IMR-90 (cell line): ENCODE measurements around the gene ENTREP3. TPM values are rescaled to one million over a fixed set of nuclear protein-coding genes. Genes with fewer than 3 reads are reported as not detected.

Source experiments
- ATAC-seq: fragments of 200-7000 bp; cut with Tn5 transposase; 2 replicates; pipeline ENCODE4 v1.9.1; 2020; ENCODE audit warnings: low read depth, mild to moderate bottlenecking, moderate library complexity
- BruUV-seq: library from RNA; stranded (reverse); fragments of 400-500 nt; replicated peaks from 2 replicates; lab custom pipeline; 2021; lab: Mats Ljungman, UMichigan
- CTCF ChIA-PET: fragments of 300-600 bp; formaldehyde crosslinking; extraction: SDS; loops from one replicate; lab custom pipeline; 2021; ENCODE audit warnings: antibody characterized with exemption; lab: Yijun Ruan, JAX
- POLR2A ChIA-PET: fragments of 300-600 bp; sonication (Branson Sonifier 250); formaldehyde crosslinking; loops from one replicate; lab custom pipeline; 2022; ENCODE audit warnings: antibody characterized with exemption; ENCODE audit not compliant: unreplicated experiment; lab: Charles Lee
- DNase-seq: peaks from one replicate; pipeline ENCODE4 v3.0.0; 2013
- H2AFZ ChIP-seq: replicated peaks from 2 replicates; pipeline ENCODE3; 2013; ENCODE audit warnings: low read length, mild to moderate bottlenecking; ENCODE audit not compliant: poor library complexity
- H2AK5ac ChIP-seq: 2 replicates; pipeline ENCODE4 v1.6.1; 2013; ENCODE audit warnings: low read depth, low read length, inconsistent platforms
- H2AK9ac ChIP-seq: replicated peaks from 2 replicates; pipeline ENCODE3; 2013; ENCODE audit warnings: mild to moderate bottlenecking, low read depth, low read length, moderate library complexity; ENCODE audit not compliant: poor library complexity
- H2BK120ac ChIP-seq: 2 replicates; pipeline ENCODE4 v1.6.1; 2013; ENCODE audit warnings: low read depth, low read length, inconsistent platforms
- H2BK15ac ChIP-seq: 3 replicates; pipeline ENCODE4 v1.6.1; 2013; ENCODE audit warnings: low read depth, low read length, inconsistent platforms
- H2BK20ac ChIP-seq: 2 replicates; pipeline ENCODE4 v1.6.1; 2013; ENCODE audit warnings: low read depth, mild to moderate bottlenecking, inconsistent platforms, low read length, moderate library complexity
- H2BK5ac ChIP-seq: 2 replicates; pipeline ENCODE4 v1.6.1; 2013; ENCODE audit warnings: mild to moderate bottlenecking, low read depth, low read length, inconsistent platforms; ENCODE audit not compliant: poor library complexity, severe bottlenecking
- H3K14ac ChIP-seq: replicated peaks from 2 replicates; pipeline ENCODE4 v1.6.1; 2013; ENCODE audit warnings: low read depth, low read length, inconsistent platforms
- H3K18ac ChIP-seq: 2 replicates; pipeline ENCODE4 v1.6.1; 2013; ENCODE audit warnings: low read depth, low read length, control low read depth
- H3K23ac ChIP-seq: 2 replicates; pipeline ENCODE4 v1.6.1; 2013; ENCODE audit warnings: low read depth, low read length, inconsistent platforms
- H3K27ac ChIP-seq: 2 replicates; pipeline ENCODE4 v1.5.1; 2013; ENCODE audit warnings: mild to moderate bottlenecking, control low read depth, low read length; ENCODE audit not compliant: insufficient read depth
- H3K27me3 ChIP-seq: 2 replicates; pipeline ENCODE4 v1.6.1; 2013; ENCODE audit warnings: low read length; ENCODE audit not compliant: control insufficient read depth, insufficient read depth
- H3K36me3 ChIP-seq: 2 replicates; pipeline ENCODE4 v1.6.1; 2013; ENCODE audit warnings: low read length, mixed read lengths; ENCODE audit not compliant: control insufficient read depth, insufficient read depth
- H3K4ac ChIP-seq: 2 replicates; pipeline ENCODE4 v1.6.1; 2013; ENCODE audit warnings: low read depth, low read length, inconsistent platforms
- H3K4me1 ChIP-seq: 2 replicates; pipeline ENCODE4 v1.6.1; 2013; ENCODE audit warnings: low read length, mixed read lengths; ENCODE audit not compliant: control insufficient read depth, insufficient read depth
- H3K4me2 ChIP-seq: 2 replicates; pipeline ENCODE4 v1.6.1; 2013; ENCODE audit warnings: low read depth, mild to moderate bottlenecking, control low read depth, low read length, moderate library complexity
- H3K4me3 ChIP-seq: 2 replicates; pipeline ENCODE4 v1.5.1; 2013; ENCODE audit warnings: low read depth, mild to moderate bottlenecking, control low read depth, low read length, moderate library complexity; ENCODE audit not compliant: insufficient read depth
- H3K56ac ChIP-seq: 2 replicates; pipeline ENCODE4 v1.6.1; 2013; ENCODE audit warnings: low read length, inconsistent platforms; ENCODE audit not compliant: insufficient read depth; ENCODE audit errors: extremely low read depth
- H3K79me1 ChIP-seq, 2 experiments: 2 replicates each; pipeline ENCODE4 v1.6.1; 2013; ENCODE audit warnings: low read length in 2 of 2, inconsistent platforms in 1 of 2, low read depth in 1 of 2
- H3K9ac ChIP-seq: 2 replicates; pipeline ENCODE4 v1.6.1; 2013; ENCODE audit warnings: low read depth, low read length, control low read depth
- H3K9me1 ChIP-seq: 2 replicates; pipeline ENCODE4 v1.6.1; 2013; ENCODE audit warnings: low read length, inconsistent platforms; ENCODE audit not compliant: insufficient read depth
- H3K9me3 ChIP-seq: 2 replicates; pipeline ENCODE4 v1.6.1; 2013; ENCODE audit warnings: low read length; ENCODE audit not compliant: control insufficient read depth, insufficient read depth
- H4K20me1 ChIP-seq: 2 replicates; pipeline ENCODE4 v1.6.1; 2013; ENCODE audit warnings: low read length, inconsistent platforms; ENCODE audit not compliant: insufficient read depth
- H4K5ac ChIP-seq: 2 replicates; pipeline ENCODE4 v1.6.1; 2013; ENCODE audit warnings: mild to moderate bottlenecking, low read depth, low read length, control low read depth
- H4K8ac ChIP-seq, 2 experiments: 2 replicates each; pipeline ENCODE4 v1.6.1; 2013; ENCODE audit warnings: low read depth in 2 of 2, low read length in 2 of 2, control low read depth in 1 of 2, inconsistent platforms in 1 of 2
- H4K91ac ChIP-seq: 2 replicates; pipeline ENCODE4 v1.6.1; 2013; ENCODE audit warnings: low read depth, low read length, inconsistent platforms; ENCODE audit not compliant: insufficient read depth
- BHLHE40 ChIP-seq: fragments of 150-350 bp; IDR thresholded peaks from 2 replicates; pipeline ENCODE4 v1.6.1; 2016; ENCODE audit warnings: mild to moderate bottlenecking, low read depth, low read length
- CEBPB ChIP-seq: IDR thresholded peaks from 2 replicates; pipeline ENCODE4 v1.6.1; 2012; ENCODE audit warnings: low read depth, low read length, improper control_type of control experiment
- MXI1 ChIP-seq: IDR thresholded peaks from 2 replicates; pipeline ENCODE4 v1.6.1; 2012; ENCODE audit warnings: low read depth, mild to moderate bottlenecking, low read length, moderate library complexity, borderline replicate concordance
- POLR2A ChIP-seq: IDR thresholded peaks from 2 replicates; pipeline ENCODE4 v1.6.1; 2012; ENCODE audit warnings: mild to moderate bottlenecking, low read depth, low read length
- RAD21 ChIP-seq: IDR thresholded peaks from 2 replicates; pipeline ENCODE4 v1.6.1; 2012; ENCODE audit warnings: low read length, improper control_type of control experiment
- RCOR1 ChIP-seq: IDR thresholded peaks from 2 replicates; pipeline ENCODE4 v1.6.1; 2012; ENCODE audit warnings: mild to moderate bottlenecking, low read length, improper control_type of control experiment; ENCODE audit not compliant: insufficient replicate concordance
- WGBS, 2 experiments: methylation state at CpG; one replicate each; pipeline versions ENCODE4 v1.1.5 to v1.1.7; 2013; ENCODE audit warnings: missing lambda C conversion rate in 2 of 2; ENCODE audit not compliant: insufficient read length in 1 of 2; ENCODE audit errors: extremely low coverage in 2 of 2; 5-methylcytosine and 5-hydroxymethylcytosine counted together
- dilution Hi-C: fragments of 300-500 bp; cut with HindIII; formaldehyde crosslinking; loops from one replicate; pipeline ENCODE4 v1.14.3; 2018; ENCODE audit warnings: low sequenced_read_pairs; ENCODE audit not compliant: unreplicated experiment
- in situ Hi-C: fragments of 300-500 bp; cut with MboI; formaldehyde crosslinking; loops from 3 replicates; pipeline ENCODE4 v1.14.3; 2019; ENCODE audit warnings: low sequenced_read_pairs, inconsistent platforms, mixed read lengths
- intact Hi-C: fragments of 100-400 bp; cut with micrococcal nuclease; formaldehyde crosslinking; loops from 2 replicates; pipeline ENCODE4 v1.10.0; 2022
- polyA plus RNA-seq, 3 experiments: library from polyadenylated mRNA; depleted of rRNA; stranded (reverse); fragments of >200 nt; gene quantifications; 2 replicates each; pipeline ENCODE4 v1.2.3, GENCODE V29; 2012; ENCODE audit warnings: low replicate concordance in 1 of 3
- total RNA-seq: library from RNA; depleted of rRNA; stranded (reverse); fragments of >200 nt; gene quantifications from 2 replicates; pipeline ENCODE4 v1.2.3, GENCODE V29; 2012
- TF ChIP-seq, protein P1 (sequence below): conservative IDR thresholded peaks from 2 replicates; pipeline ENCODE4 v1.5.1; 2012; ENCODE audit warnings: mild to moderate bottlenecking, low read depth, low read length, improper control_type of control experiment
- TF ChIP-seq, protein P2 (sequence below): fragments of 150-350 bp; IDR thresholded peaks from 2 replicates; pipeline ENCODE4 v1.6.1; 2016; ENCODE audit warnings: low read depth, mild to moderate bottlenecking, low read length, moderate library complexity, borderline replicate concordance

ENTREP3 gene
- total and polyA plus RNA-seq, 2 of the 4 experiments (the other 2 are of a cell fraction), result 1.4 to 23.8 TPM

DNA sequence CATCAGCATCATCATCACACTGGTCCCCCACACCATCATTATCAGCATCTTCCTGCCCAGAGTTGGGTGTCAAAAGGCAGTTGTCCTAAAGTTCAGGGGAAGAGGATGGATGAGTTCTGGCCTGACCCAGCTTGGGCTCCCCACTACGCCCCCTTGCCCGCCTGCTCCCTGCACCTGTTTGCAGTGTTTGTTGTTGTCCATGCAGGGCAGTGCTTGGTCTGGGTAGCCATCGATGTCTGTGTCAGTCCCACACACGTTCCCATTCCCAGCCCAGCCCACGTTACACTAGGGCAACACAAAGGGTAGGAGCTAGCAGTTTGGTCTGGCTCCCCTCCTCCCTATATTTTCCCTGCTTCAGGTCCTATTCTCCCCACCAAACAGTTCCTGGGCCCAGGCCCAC, 54.4 kb downstream of the ENTREP3 start:
- H3K14ac ChIP-seq, result no peak overlapping the region
- H3K9me3 ChIP-seq, result no peaks in the 10 kb centered on the region
- no peak overlapping the region for H2BK120ac ChIP-seq
- no peak overlapping the region for H2AK5ac ChIP-seq
- intact Hi-C loops (loop anchor here (10.0 kb wide), 2 partner anchors 124 to 394 kb away; partner anchors contain the start of gene RUSC1), dilution Hi-C loops (no loop called here), in situ Hi-C loops (no loop called here)
- no peak overlapping the region for H3K27ac ChIP-seq
- CTCF ChIA-PET, result no interaction called here
- no peaks in the 10 kb centered on the region for H4K20me1 ChIP-seq
- H3K27me3 ChIP-seq, result no peaks in the 10 kb centered on the region
- H2AK9ac ChIP-seq, result no peak overlapping the region
- H2BK5ac ChIP-seq, result no peak overlapping the region
- no TSS peak for BruUV-seq
- H2BK15ac ChIP-seq, result no peak overlapping the region
- no peak overlapping the region for H4K5ac ChIP-seq
- H3K4ac ChIP-seq, result no peak overlapping the region
- DNase-seq (no peak), ATAC-seq (no peak)
- POLR2A ChIA-PET, result no interaction called here
- H4K8ac ChIP-seq, result no peak overlapping the region
- H3K9me1 ChIP-seq, result peaks cover 12% of the 10 kb centered on the region; the same call in 1 of the 2 replicates
- peaks cover 5 to 22% of the 10 kb centered on the region in 2 experiments; a peak in 3 of 4 replicates for H3K79me1 ChIP-seq
- H3K36me3 ChIP-seq, result peaks cover 28% of the 10 kb centered on the region
- no peak overlapping the region for H3K18ac ChIP-seq
- H2BK20ac ChIP-seq, result no peak overlapping the region
- H2AFZ ChIP-seq, result no peak overlapping the region
- no peak overlapping the region for H3K23ac ChIP-seq
- H3K56ac ChIP-seq, result no peak overlapping the region
- H3K4me2 ChIP-seq, result no peak overlapping the region
- no peak overlapping the region for H3K9ac ChIP-seq
- H3K4me1 ChIP-seq, result no peaks in the 10 kb centered on the region; the same call in 1 of the 2 replicates
- no peak overlapping the region for H4K91ac ChIP-seq
- no peak overlapping the region for H3K4me3 ChIP-seq
- 92% methylated on average over 3 of the region's 5 CpGs; no CpG with 5 or more reads in 1 of the 2 experiments for WGBS, 2 experiments
- TF ChIP-seq BHLHE40, result no peak
- no peak for TF ChIP-seq MXI1
- TF ChIP-seq, protein P1, sequence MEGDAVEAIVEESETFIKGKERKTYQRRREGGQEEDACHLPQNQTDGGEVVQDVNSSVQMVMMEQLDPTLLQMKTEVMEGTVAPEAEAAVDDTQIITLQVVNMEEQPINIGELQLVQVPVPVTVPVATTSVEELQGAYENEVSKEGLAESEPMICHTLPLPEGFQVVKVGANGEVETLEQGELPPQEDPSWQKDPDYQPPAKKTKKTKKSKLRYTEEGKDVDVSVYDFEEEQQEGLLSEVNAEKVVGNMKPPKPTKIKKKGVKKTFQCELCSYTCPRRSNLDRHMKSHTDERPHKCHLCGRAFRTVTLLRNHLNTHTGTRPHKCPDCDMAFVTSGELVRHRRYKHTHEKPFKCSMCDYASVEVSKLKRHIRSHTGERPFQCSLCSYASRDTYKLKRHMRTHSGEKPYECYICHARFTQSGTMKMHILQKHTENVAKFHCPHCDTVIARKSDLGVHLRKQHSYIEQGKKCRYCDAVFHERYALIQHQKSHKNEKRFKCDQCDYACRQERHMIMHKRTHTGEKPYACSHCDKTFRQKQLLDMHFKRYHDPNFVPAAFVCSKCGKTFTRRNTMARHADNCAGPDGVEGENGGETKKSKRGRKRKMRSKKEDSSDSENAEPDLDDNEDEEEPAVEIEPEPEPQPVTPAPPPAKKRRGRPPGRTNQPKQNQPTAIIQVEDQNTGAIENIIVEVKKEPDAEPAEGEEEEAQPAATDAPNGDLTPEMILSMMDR, result no peak
- TF ChIP-seq, protein P2, sequence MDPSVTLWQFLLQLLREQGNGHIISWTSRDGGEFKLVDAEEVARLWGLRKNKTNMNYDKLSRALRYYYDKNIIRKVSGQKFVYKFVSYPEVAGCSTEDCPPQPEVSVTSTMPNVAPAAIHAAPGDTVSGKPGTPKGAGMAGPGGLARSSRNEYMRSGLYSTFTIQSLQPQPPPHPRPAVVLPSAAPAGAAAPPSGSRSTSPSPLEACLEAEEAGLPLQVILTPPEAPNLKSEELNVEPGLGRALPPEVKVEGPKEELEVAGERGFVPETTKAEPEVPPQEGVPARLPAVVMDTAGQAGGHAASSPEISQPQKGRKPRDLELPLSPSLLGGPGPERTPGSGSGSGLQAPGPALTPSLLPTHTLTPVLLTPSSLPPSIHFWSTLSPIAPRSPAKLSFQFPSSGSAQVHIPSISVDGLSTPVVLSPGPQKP, result no peak
- no peak for TF ChIP-seq CEBPB
- TF ChIP-seq RAD21, result no peak
- no peak for TF ChIP-seq POLR2A
- TF ChIP-seq RCOR1, result no peak
